Measurements from ENCODE around the gene IL18BP. TPM values are rescaled to one million over a fixed set of nuclear protein-coding genes. Genes with fewer than 3 reads are reported as not detected.
A peak's percentile ranks its signal among the peaks of the same experiment; 100 is the strongest.

The IL18BP gene
- total RNA-seq, 6 donors from 2014 or later: 4.6 to 45.1 (median 16.9) TPM

GRCh38 chr11:71977090-71977489 is 21.6 kb upstream of the IL18BP start:
- Histone ChIP-seq H3K4me1 (peaks cover 0 to 6% (median 0%) of the 10 kb centered on the region in 4 donors), H3K27ac (no peak overlapping the region), H3K27me3 (no peaks in the 10 kb centered on the region), H3K4me3 (no peak overlapping the region), H3K36me3 (peaks cover 0 to 9% (median 1%) of the 10 kb centered on the region in 4 donors), H3K9me3 (no peaks in the 10 kb centered on the region)
- no peak for DNase-seq
- ATAC-seq (ENCODE audit: low FRiP score in 2 of 2): no peak
- 85 to 88% methylated on average over 1 of the region's 1 CpG for WGBS, 2 donors
- TF ChIP-seq EP300 (IDR thresholded peaks at IDR 0.05) (no peak), POLR2AphosphoS5 (IDR thresholded peaks at IDR 0.05) (no peak), POLR2A (IDR thresholded peaks at IDR 0.05) (no peak)
- TF ChIP-seq, protein P1, sequence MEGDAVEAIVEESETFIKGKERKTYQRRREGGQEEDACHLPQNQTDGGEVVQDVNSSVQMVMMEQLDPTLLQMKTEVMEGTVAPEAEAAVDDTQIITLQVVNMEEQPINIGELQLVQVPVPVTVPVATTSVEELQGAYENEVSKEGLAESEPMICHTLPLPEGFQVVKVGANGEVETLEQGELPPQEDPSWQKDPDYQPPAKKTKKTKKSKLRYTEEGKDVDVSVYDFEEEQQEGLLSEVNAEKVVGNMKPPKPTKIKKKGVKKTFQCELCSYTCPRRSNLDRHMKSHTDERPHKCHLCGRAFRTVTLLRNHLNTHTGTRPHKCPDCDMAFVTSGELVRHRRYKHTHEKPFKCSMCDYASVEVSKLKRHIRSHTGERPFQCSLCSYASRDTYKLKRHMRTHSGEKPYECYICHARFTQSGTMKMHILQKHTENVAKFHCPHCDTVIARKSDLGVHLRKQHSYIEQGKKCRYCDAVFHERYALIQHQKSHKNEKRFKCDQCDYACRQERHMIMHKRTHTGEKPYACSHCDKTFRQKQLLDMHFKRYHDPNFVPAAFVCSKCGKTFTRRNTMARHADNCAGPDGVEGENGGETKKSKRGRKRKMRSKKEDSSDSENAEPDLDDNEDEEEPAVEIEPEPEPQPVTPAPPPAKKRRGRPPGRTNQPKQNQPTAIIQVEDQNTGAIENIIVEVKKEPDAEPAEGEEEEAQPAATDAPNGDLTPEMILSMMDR (IDR thresholded peaks at IDR 0.05): no peak

- peaks cover 0 to 9% (median 1%) of the 10 kb centered on the region in 4 donors for H3K36me3 ChIP-seq
- WGBS, 2 donors: 55 to 56% methylated on average over 7 of the region's 7 CpGs
- ATAC-seq (ENCODE audit: low FRiP score in 2 of 2) (peak in 1 of 2 donors; percentile 78), DNase-seq (no peak)
- no peaks in the 10 kb centered on the region for H3K9me3 ChIP-seq
- no peak overlapping the region for H3K27ac ChIP-seq
- H3K27me3 ChIP-seq: no peaks in the 10 kb centered on the region
- no peak overlapping the region for H3K4me3 ChIP-seq
- H3K4me1 ChIP-seq: peaks cover 0 to 6% (median 0%) of the 10 kb centered on the region in 4 donors
- TF ChIP-seq, protein P1 (IDR thresholded peaks at IDR 0.05): peak; percentile 34 to 68 (median 52)
- no peak for TF ChIP-seq POLR2AphosphoS5 (IDR thresholded peaks at IDR 0.05)
- no peak for TF ChIP-seq POLR2A (IDR thresholded peaks at IDR 0.05)
- TF ChIP-seq EP300 (IDR thresholded peaks at IDR 0.05): no peak
These were observed 20.8 kb upstream of the IL18BP start for GRCh38 chr11:71977743-71978418.

GRCh38 chr11:71979094-71979493 is 19.6 kb upstream of the IL18BP start:
- Histone ChIP-seq H3K27me3 (no peaks in the 10 kb centered on the region), H3K36me3 (peaks cover 0 to 18% (median 1%) of the 10 kb centered on the region in 4 donors), H3K4me3 (no peak overlapping the region), H3K4me1 (peaks cover 0 to 6% (median 0%) of the 10 kb centered on the region in 4 donors), H3K27ac (no peak overlapping the region), H3K9me3 (no peaks in the 10 kb centered on the region)
- TF ChIP-seq EP300 (IDR thresholded peaks at IDR 0.05): no peak
- no peak for TF ChIP-seq POLR2A (IDR thresholded peaks at IDR 0.05)
- TF ChIP-seq, protein P1 (IDR thresholded peaks at IDR 0.05): no peak
- no peak for TF ChIP-seq POLR2AphosphoS5 (IDR thresholded peaks at IDR 0.05)
- no peak for DNase-seq
- 88 to 90% methylated on average over 4 of the region's 4 CpGs for WGBS, 2 donors
- ATAC-seq (ENCODE audit: low FRiP score in 2 of 2): no peak

DNA sequence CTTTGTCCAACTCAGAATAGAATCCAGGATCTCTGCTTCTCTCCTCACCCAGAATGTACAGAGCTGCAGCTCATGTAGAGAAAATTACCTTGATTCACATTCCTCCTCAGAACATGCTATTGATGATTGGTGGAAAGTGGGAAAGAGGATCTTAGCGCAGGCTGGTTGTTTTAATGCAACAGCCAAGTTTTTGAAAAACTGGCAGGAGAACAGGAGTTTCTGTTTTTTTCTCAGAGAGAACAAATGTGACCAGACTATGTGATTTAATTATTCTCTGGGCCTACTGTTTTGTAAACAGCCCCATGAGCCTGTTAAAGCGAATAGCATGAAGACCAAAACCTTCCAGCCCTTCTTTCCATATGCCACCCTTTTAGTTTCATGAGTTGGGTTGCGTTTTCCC is 19.1 kb upstream of the IL18BP start:
- TF ChIP-seq POLR2A (IDR thresholded peaks at IDR 0.05): no peak
- TF ChIP-seq, protein P1 (IDR thresholded peaks at IDR 0.05): no peak
- TF ChIP-seq POLR2AphosphoS5 (IDR thresholded peaks at IDR 0.05): no peak
- TF ChIP-seq EP300 (IDR thresholded peaks at IDR 0.05): no peak
- WGBS, 2 donors: 85 to 91% methylated on average over 3 of the region's 3 CpGs
- H3K27me3 ChIP-seq: no peaks in the 10 kb centered on the region
- DNase-seq: no peak
- no peak overlapping the region for H3K27ac ChIP-seq
- ATAC-seq (ENCODE audit: low FRiP score in 2 of 2): no peak
- H3K4me1 ChIP-seq: peaks cover 0 to 6% (median 0%) of the 10 kb centered on the region in 4 donors
- H3K9me3 ChIP-seq: no peaks in the 10 kb centered on the region
- H3K4me3 ChIP-seq: no peak overlapping the region
- peaks cover 0 to 18% (median 1%) of the 10 kb centered on the region in 4 donors for H3K36me3 ChIP-seq

DNA sequence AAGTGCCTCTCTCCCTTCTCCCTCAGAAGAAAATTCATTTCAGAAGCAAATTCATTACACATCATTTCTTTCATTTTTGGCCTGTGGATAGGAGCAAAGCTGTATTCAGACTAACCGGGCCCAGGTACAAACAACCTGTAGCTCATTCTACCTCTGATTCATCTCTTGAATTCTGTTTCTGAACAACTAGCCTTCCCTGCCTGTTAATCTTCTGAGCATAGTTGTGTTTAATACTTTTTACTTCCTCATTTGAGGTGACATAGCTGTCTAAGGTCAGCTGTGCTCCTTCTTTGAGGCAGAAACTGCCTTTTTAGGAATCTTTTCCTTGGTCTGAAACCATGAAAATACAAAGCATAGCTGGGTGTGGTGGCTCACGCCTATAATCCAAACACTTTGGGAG is 12.6 kb upstream of the IL18BP start:
- TF ChIP-seq POLR2A (IDR thresholded peaks at IDR 0.05) (no peak), POLR2AphosphoS5 (IDR thresholded peaks at IDR 0.05) (no peak), EP300 (IDR thresholded peaks at IDR 0.05) (no peak)
- TF ChIP-seq, protein P1 (IDR thresholded peaks at IDR 0.05): no peak
- H3K4me3 ChIP-seq: no peak overlapping the region
- DNase-seq (no peak), ATAC-seq (ENCODE audit: low FRiP score in 2 of 2) (no peak)
- H3K36me3 ChIP-seq: peaks cover 0 to 24% (median 2%) of the 10 kb centered on the region in 4 donors
- H3K27ac ChIP-seq: no peak overlapping the region
- WGBS, 2 donors: 75 to 87% methylated on average over 2 of the region's 2 CpGs
- no peaks in the 10 kb centered on the region for H3K9me3 ChIP-seq
- H3K4me1 ChIP-seq: no peaks in the 10 kb centered on the region
- H3K27me3 ChIP-seq: no peaks in the 10 kb centered on the region

Measured in upper lobe of left lung (tissue), 6 donors.